Hematopoietic multipotent progenitor cell treated with erythropoietin and hydrocortisone succinate and interleukin-3 and kit ligand, for 6 days (in vitro differentiated cells): Measurements from ENCODE around the gene PARP14.
"Not testable (repeated sequence)": the region's sequence is repeated elsewhere in the genome, so short reads cannot be mapped to it uniquely, and the experiment has no call there.

ENCODE experiments used
- DNase-seq: peaks from one replicate; pipeline ENCODE4 v3.0.0-alpha.2; 2015

Gene PARP14

GRCh38 chr3:122680475-122681283 lies at the start of gene PARP14:
Gene PARP14, plus strand, starts transcription at chr3:122680839. Its CDS starts 45 bp downstream, at chr3:122680884.
- DNase-seq: peak; percentile 87

- no peak for DNase-seq
Observed at GRCh38 chr3:122635789-122636188, 44.9 kb upstream of the PARP14 start.

GRCh38 chr3:122636697-122637096 lies 43.9 kb upstream of the PARP14 start:
- no peak for DNase-seq

GRCh38 chr3:122640437-122640999 lies 40.1 kb upstream of the PARP14 start:
- DNase-seq: no peak

- no peak for DNase-seq
Observed at GRCh38 chr3:122642935-122643334, 37.7 kb upstream of the PARP14 start.

GRCh38 chr3:122646146-122646988 lies 34.3 kb upstream of the PARP14 start:
- no peak for DNase-seq

GRCh38 chr3:122651233-122651907 lies 29.3 kb upstream of the PARP14 start:
- not testable (repeated sequence) for DNase-seq

- DNase-seq: not testable (repeated sequence)
Observed at GRCh38 chr3:122651962-122652361, 28.7 kb upstream of the PARP14 start.

GRCh38 chr3:122658336-122658735 lies 22.3 kb upstream of the PARP14 start:
- not testable (repeated sequence) for DNase-seq

- peak; percentile 30 for DNase-seq
Observed at GRCh38 chr3:122660297-122660974, 20.2 kb upstream of the PARP14 start.

- DNase-seq: no peak
Observed at GRCh38 chr3:122661633-122662032, 19.0 kb upstream of the PARP14 start.

GRCh38 chr3:122662505-122662904 lies 18.1 kb upstream of the PARP14 start:
- no peak for DNase-seq

GRCh38 chr3:122665226-122665786 lies 15.3 kb upstream of the PARP14 start:
- no peak for DNase-seq

GRCh38 chr3:122665881-122666280 lies 14.8 kb upstream of the PARP14 start:
- DNase-seq: no peak

GRCh38 chr3:122668930-122669730 lies 11.5 kb upstream of the PARP14 start:
- DNase-seq: no peak

- DNase-seq: no peak
Observed at GRCh38 chr3:122671553-122671952, 9.1 kb upstream of the PARP14 start.

GRCh38 chr3:122674339-122674738 lies 6.3 kb upstream of the PARP14 start:
- DNase-seq: no peak

GRCh38 chr3:122676759-122677158 lies 3.9 kb upstream of the PARP14 start:
- DNase-seq: no peak

GRCh38 chr3:122677216-122677615 lies 3.4 kb upstream of the PARP14 start:
- no peak for DNase-seq

GRCh38 chr3:122678506-122678905 lies 2.1 kb upstream of the PARP14 start:
- DNase-seq: no peak
